Tibial nerve (tissue), 4 donors: Measurements from ENCODE around the gene ZCWPW1. TPM values are rescaled to one million over a fixed set of nuclear protein-coding genes. Genes with fewer than 3 reads are reported as not detected.
A peak's percentile ranks its signal among the peaks of the same experiment; 100 is the strongest.

Experiments
- DNase-seq, 2 donors: peaks; one replicate each; pipeline ENCODE4 v3.0.0-alpha.2; 2019; ENCODE audit warnings: low spot score in 2 of 2
- H3K27ac ChIP-seq, 4 donors: fragments of 200-600 bp; sonication (generic) in 3 of 4; one replicate each; pipeline ENCODE4 v1.5.1; 2017 to 2019; ENCODE audit warnings: mild to moderate bottlenecking in 1 of 4
- H3K27me3 ChIP-seq, 2 donors: fragments of 200-600 bp; sonication (generic) in 1 of 2; one replicate each; pipeline versions ENCODE4 v1.5.1 to v1.6.0; 2017 to 2019
- H3K36me3 ChIP-seq, 3 donors: fragments of 200-600 bp; sonication (generic); one replicate each; pipeline ENCODE4 v1.5.1; 2018 to 2019
- H3K4me1 ChIP-seq, 4 donors: fragments of 200-600 bp; sonication (generic) in 3 of 4; one replicate each; pipeline ENCODE4 v1.5.1; 2017 to 2019
- H3K4me3 ChIP-seq, 4 donors: fragments of 200-600 bp; sonication (generic) in 3 of 4; one replicate each; pipeline ENCODE4 v1.5.1; 2017 to 2019; ENCODE audit warnings: mild to moderate bottlenecking in 1 of 4, moderate library complexity in 1 of 4
- H3K9me3 ChIP-seq, 4 donors: fragments of 200-600 bp; sonication (generic) in 3 of 4; one replicate each; pipeline ENCODE4 v1.5.1; 2017 to 2019
- CTCF ChIP-seq, 5 experiments: fragments of 200-600 bp in 3 of 5; fragments of 450-650 bp in 2 of 5; sonication (generic) in 3 of 5; IDR thresholded peaks; one replicate each; pipeline ENCODE4 v1.5.1; 2016 to 2019; ENCODE audit warnings: antibody characterized with exemption in 5 of 5, mild to moderate bottlenecking in 3 of 5, moderate library complexity in 2 of 5
- EP300 ChIP-seq, 2 donors: sonication (generic); formaldehyde crosslinking; IDR thresholded peaks; one replicate each; pipeline ENCODE4 v1.6.1; 2017; ENCODE audit warnings: antibody characterized with exemption in 2 of 2, mild to moderate bottlenecking in 1 of 2
- POLR2A ChIP-seq, 2 donors: fragments of 450-650 bp; IDR thresholded peaks; one replicate each; pipeline ENCODE4 v1.6.1; 2017; ENCODE audit warnings: antibody characterized with exemption in 2 of 2, mild to moderate bottlenecking in 2 of 2, moderate library complexity in 2 of 2
- WGBS, 2 donors: methylation state at CpG; one replicate each; pipeline ENCODE4 v1.1.5; 2018; 5-methylcytosine and 5-hydroxymethylcytosine counted together
- total RNA-seq, 4 donors: library from RNA; depleted of rRNA; stranded (reverse); fragments of >200 nt; gene quantifications; one replicate each; pipeline ENCODE4 v1.1.0, GENCODE V29; 2016

Gene ZCWPW1
- total RNA-seq, 4 donors from 2014 or later = 3.6 to 7.3 (median 4.9) TPM

GRCh38 chr7:100475549-100475948 is 47.0 kb upstream of the ZCWPW1 start:
- 15 to 29% methylated on average over 9 of the region's 9 CpGs for WGBS, 2 donors
- TF ChIP-seq POLR2A (IDR thresholded peaks at IDR 0.05) (peak in 1 of 2 donors; percentile 64), EP300 (IDR thresholded peaks at IDR 0.05) (peak in 1 of 2 donors; percentile 75), CTCF (IDR thresholded peaks at IDR 0.05) (no peak)
- H3K4me3 ChIP-seq = peak overlapping the region; percentile 24 to 99 (median 92)
- peak overlapping the region; percentile 88 to 98 (median 94) for H3K27ac ChIP-seq
- peaks cover 4 to 80% (median 60%) of the 10 kb centered on the region in 4 donors for H3K4me1 ChIP-seq
- H3K27me3 ChIP-seq = no peaks in the 10 kb centered on the region
- H3K36me3 ChIP-seq = peaks cover 0 to 50% (median 0%) of the 10 kb centered on the region in 3 donors
- no peaks in the 10 kb centered on the region for H3K9me3 ChIP-seq
- DNase-seq = peak; percentile 47 to 72

- peak overlapping the region; percentile 88 to 98 (median 94) for H3K27ac ChIP-seq
- no peaks in the 10 kb centered on the region for H3K27me3 ChIP-seq
- DNase-seq = no peak
- peaks cover 0 to 56% (median 0%) of the 10 kb centered on the region in 3 donors for H3K36me3 ChIP-seq
- WGBS, 2 donors = 38 to 43% methylated on average over 13 to 14 of the region's 14 CpGs
- H3K9me3 ChIP-seq = no peaks in the 10 kb centered on the region
- TF ChIP-seq CTCF (IDR thresholded peaks at IDR 0.05) = no peak
- no peak for TF ChIP-seq POLR2A (IDR thresholded peaks at IDR 0.05)
- no peak for TF ChIP-seq EP300 (IDR thresholded peaks at IDR 0.05)
- peaks cover 4 to 97% (median 62%) of the 10 kb centered on the region in 4 donors for H3K4me1 ChIP-seq
- no peak overlapping the region for H3K4me3 ChIP-seq
Observed at GRCh38 chr7:100472854-100473499, 44.5 kb upstream of the ZCWPW1 start.

GRCh38 chr7:100472121-100472851 is 43.8 kb upstream of the ZCWPW1 start:
- no peaks in the 10 kb centered on the region for H3K27me3 ChIP-seq
- peaks cover 4 to 95% (median 58%) of the 10 kb centered on the region in 4 donors for H3K4me1 ChIP-seq
- no peak for DNase-seq
- no peak overlapping the region for H3K4me3 ChIP-seq
- no peaks in the 10 kb centered on the region for H3K9me3 ChIP-seq
- TF ChIP-seq EP300 (IDR thresholded peaks at IDR 0.05) (no peak), CTCF (IDR thresholded peaks at IDR 0.05) (no peak), POLR2A (IDR thresholded peaks at IDR 0.05) (no peak)
- H3K27ac ChIP-seq = peak overlapping the region; percentile 88 to 98 (median 94)
- H3K36me3 ChIP-seq = peaks cover 0 to 59% (median 0%) of the 10 kb centered on the region in 3 donors
- WGBS, 2 donors = 58 to 64% methylated on average over 12 to 16 of the region's 16 CpGs

- WGBS, 2 donors = 59 to 86% methylated on average over 1 to 4 of the region's 4 CpGs
- no peak for DNase-seq
- Histone ChIP-seq H3K9me3 (no peaks in the 10 kb centered on the region), H3K4me3 (no peak overlapping the region), H3K36me3 (peaks cover 0 to 60% (median 0%) of the 10 kb centered on the region in 3 donors), H3K27me3 (no peaks in the 10 kb centered on the region), H3K4me1 (peaks cover 4 to 93% (median 48%) of the 10 kb centered on the region in 4 donors), H3K27ac (peak overlapping the region in 3 of 4 donors; percentile 5 to 94 (median 88))
- TF ChIP-seq POLR2A (IDR thresholded peaks at IDR 0.05) (no peak), EP300 (IDR thresholded peaks at IDR 0.05) (no peak)
Observed at GRCh38 chr7:100471021-100471420, 42.5 kb upstream of the ZCWPW1 start.

- peak overlapping the region; percentile 28 to 94 (median 84) for H3K27ac ChIP-seq
- peak in 1 of 2 donors; percentile 32 for TF ChIP-seq EP300 (IDR thresholded peaks at IDR 0.05)
- TF ChIP-seq CTCF (IDR thresholded peaks at IDR 0.05) = peak; percentile 95 to 98 (median 97)
- TF ChIP-seq POLR2A (IDR thresholded peaks at IDR 0.05) = no peak
- peak; percentile 86 to 93 for DNase-seq
- no peaks in the 10 kb centered on the region for H3K9me3 ChIP-seq
- 23 to 25% methylated on average over 13 of the region's 13 CpGs for WGBS, 2 donors
- peaks cover 4 to 90% (median 37%) of the 10 kb centered on the region in 4 donors for H3K4me1 ChIP-seq
- no peak overlapping the region for H3K4me3 ChIP-seq
- H3K27me3 ChIP-seq = no peaks in the 10 kb centered on the region
- H3K36me3 ChIP-seq = peaks cover 0 to 54% (median 0%) of the 10 kb centered on the region in 3 donors
Observed at GRCh38 chr7:100469227-100470044, 40.9 kb upstream of the ZCWPW1 start.
